ENCODE data around the gene MAT1A. TPM values are rescaled to one million over a fixed set of nuclear protein-coding genes. Genes with fewer than 3 reads are reported as not detected.
A peak's percentile ranks its signal among the peaks of the same experiment; 100 is the strongest.

MAT1A gene
- total and polyA plus RNA-seq, 9 of the 15 experiments (the other 6 are each of a cell fraction or from before 2014, with no cell fraction given): 0.03 to 0.30 (median 0.11) TPM; not detected in 2

- TF ChIP-seq SRSF3 (IDR thresholded peaks at IDR 0.05; ENCODE audit: insufficient read depth, low read length) (no peak), PBX2 (CRISPR knock-in tag; IDR thresholded peaks at IDR 0.05; ENCODE audit: low read depth) (no peak), PBX2 (tag; conservative IDR thresholded peaks at IDR 0.05; ENCODE audit: low read depth) (peak; percentile 90), SAFB (IDR thresholded peaks at IDR 0.05; ENCODE audit: borderline replicate concordance, low read depth, low read length) (no peak), MAFK (IDR thresholded peaks at IDR 0.05; ENCODE audit: low read length) (peak; percentile 74), ZNF316 (IDR thresholded peaks at IDR 0.05) (peak; percentile 92), RREB1 (CRISPR knock-in tag; IDR thresholded peaks at IDR 0.05) (no peak), CTCFL (IDR thresholded peaks at IDR 0.05; ENCODE audit: borderline replicate concordance, insufficient read depth, low read depth, low read length, poor library complexity, severe bottlenecking) (no peak), CHD4 (IDR thresholded peaks at IDR 0.05; ENCODE audit: insufficient read depth, insufficient replicate concordance, low read depth, low read length, poor library complexity, severe bottlenecking) (no peak), C11orf30 (IDR thresholded peaks at IDR 0.05; ENCODE audit: low read depth) (peak; percentile 79), RBM15 (IDR thresholded peaks at IDR 0.05; ENCODE audit: insufficient read depth, low read length) (no peak), FOXM1 (IDR thresholded peaks at IDR 0.05; ENCODE audit: low read depth) (no peak), FOXM1 (CRISPR knock-in tag; IDR thresholded peaks at IDR 0.05; ENCODE audit: low read depth) (no peak), CREBBP (IDR thresholded peaks at IDR 0.05; ENCODE audit: low read depth, low read length) (no peak), ZBTB34 (CRISPR knock-in tag; IDR thresholded peaks at IDR 0.05) (no peak)
Observed at GRCh38 chr10:80268938-80269588, 20.4 kb downstream of the MAT1A start (continued).

All from K562 (cell line).